C4-2B (cell line): ENCODE data around the gene CEP128.

Source experiments
- H3K27ac ChIP-seq: fragments of 450-650 bp; 2 replicates; pipeline ENCODE4 v1.5.1; 2017
- ZFX ChIP-seq: fragments of 450-650 bp; IDR thresholded peaks from 2 replicates; pipeline ENCODE4 v1.6.1; 2017
- TF ChIP-seq, protein P1 (sequence below): fragments of 450-650 bp; conservative IDR thresholded peaks from 2 replicates; pipeline ENCODE4 v1.5.1; 2017; ENCODE audit warnings: mild to moderate bottlenecking

Gene CEP128

DNA sequence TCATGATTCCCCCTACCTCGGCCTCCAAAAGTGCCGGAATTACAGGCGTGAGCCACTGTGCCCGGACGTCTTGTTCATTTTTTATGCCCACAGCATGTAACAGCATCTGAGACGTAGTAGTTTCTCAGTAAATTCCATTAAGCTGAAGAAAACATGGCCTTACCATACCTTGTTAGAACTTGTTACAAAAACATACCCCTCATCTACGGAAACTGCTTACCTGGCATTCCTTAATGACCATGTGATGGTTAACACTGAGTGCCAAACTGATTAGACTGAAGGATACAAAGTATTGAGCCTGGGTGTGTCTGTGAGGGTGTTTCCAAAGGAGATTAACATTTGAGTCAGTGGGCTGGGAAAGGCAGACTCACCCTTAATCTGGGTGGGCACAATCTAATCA is 186.8 kb downstream of the CEP128 start:
- no peak overlapping the region for H3K27ac ChIP-seq
- no peak for TF ChIP-seq ZFX
- TF ChIP-seq, protein P1, sequence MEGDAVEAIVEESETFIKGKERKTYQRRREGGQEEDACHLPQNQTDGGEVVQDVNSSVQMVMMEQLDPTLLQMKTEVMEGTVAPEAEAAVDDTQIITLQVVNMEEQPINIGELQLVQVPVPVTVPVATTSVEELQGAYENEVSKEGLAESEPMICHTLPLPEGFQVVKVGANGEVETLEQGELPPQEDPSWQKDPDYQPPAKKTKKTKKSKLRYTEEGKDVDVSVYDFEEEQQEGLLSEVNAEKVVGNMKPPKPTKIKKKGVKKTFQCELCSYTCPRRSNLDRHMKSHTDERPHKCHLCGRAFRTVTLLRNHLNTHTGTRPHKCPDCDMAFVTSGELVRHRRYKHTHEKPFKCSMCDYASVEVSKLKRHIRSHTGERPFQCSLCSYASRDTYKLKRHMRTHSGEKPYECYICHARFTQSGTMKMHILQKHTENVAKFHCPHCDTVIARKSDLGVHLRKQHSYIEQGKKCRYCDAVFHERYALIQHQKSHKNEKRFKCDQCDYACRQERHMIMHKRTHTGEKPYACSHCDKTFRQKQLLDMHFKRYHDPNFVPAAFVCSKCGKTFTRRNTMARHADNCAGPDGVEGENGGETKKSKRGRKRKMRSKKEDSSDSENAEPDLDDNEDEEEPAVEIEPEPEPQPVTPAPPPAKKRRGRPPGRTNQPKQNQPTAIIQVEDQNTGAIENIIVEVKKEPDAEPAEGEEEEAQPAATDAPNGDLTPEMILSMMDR: no peak

DNA sequence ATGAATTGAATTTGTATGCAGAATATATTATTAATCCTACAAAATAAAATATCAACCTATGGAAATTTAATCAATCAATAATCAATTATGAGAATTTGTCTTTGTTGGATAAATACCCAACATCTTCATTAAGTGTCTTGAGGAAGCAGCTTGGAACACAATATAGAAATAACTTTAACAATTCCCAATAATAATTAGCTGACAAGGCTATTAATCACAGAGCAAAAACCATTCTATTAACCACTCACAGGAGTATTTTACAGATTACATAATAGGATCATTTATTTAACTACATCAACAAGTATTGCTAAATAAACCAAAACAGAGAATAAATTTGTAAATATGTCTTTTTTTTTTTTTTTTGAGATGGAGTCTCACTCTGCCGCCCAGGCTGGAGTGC is 190.3 kb downstream of the CEP128 start:
- no peak overlapping the region for H3K27ac ChIP-seq
- TF ChIP-seq, protein P1: no peak
- no peak for TF ChIP-seq ZFX

DNA sequence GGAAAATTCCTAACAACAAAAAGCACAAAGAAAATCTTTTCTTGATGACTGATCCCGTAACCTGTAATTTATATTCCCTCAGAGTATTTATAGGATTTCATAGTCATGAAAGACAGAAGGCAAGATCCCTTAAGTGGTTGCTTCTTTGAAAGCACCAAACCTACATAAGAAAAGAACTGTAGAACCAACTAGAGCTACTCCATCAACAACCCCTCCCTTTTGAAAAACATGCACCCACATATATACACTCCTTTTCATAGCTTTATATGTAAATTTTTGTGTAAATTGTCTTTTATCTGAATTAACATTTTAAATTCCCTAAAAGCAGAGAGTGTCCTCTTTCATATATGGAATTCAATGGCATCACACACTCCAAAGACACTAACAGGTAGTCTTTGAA is 215.3 kb downstream of the CEP128 start:
- H3K27ac ChIP-seq: no peak overlapping the region
- TF ChIP-seq, protein P1: no peak
- TF ChIP-seq ZFX: no peak

DNA sequence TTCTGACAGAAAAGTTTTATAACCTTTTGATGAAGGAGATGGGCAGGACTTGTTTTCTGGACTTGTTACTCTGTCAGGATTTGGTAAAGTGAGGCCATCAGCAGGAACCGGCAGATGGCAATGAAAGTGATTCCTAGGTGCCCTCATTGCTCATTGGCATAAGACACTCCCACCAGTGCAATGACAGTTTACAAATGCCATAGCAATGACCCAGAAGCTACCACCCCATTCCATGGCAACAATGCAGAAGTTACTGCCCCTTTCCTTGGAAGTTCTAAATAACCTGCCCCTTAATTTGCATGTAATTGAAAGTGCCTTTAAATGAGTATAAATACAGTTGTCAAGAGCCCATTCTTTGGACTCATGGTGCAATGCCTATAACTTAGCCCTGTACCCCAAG is 222.6 kb downstream of the CEP128 start:
- H3K27ac ChIP-seq: no peak overlapping the region
- TF ChIP-seq, protein P1: no peak
- no peak for TF ChIP-seq ZFX

DNA sequence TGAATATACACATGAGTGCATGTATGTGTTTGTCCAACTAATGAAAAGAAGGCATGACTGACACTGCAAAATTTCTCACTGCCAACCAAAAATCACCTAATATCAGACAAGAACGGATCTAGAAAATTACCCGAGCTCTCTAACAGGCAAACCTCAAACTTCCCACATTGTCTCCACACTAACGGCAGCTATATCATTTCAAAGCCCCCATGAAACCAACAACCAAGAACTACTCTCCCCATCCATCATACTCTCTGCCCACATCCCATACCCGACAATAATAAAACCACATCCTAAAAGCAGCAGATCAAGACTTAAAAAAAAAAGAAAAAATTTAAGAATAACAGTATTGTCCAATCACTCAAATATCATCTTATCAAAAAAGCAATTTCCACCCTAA is 227.1 kb downstream of the CEP128 start:
- H3K27ac ChIP-seq: no peak overlapping the region
- no peak for TF ChIP-seq ZFX
- TF ChIP-seq, protein P1: no peak

DNA sequence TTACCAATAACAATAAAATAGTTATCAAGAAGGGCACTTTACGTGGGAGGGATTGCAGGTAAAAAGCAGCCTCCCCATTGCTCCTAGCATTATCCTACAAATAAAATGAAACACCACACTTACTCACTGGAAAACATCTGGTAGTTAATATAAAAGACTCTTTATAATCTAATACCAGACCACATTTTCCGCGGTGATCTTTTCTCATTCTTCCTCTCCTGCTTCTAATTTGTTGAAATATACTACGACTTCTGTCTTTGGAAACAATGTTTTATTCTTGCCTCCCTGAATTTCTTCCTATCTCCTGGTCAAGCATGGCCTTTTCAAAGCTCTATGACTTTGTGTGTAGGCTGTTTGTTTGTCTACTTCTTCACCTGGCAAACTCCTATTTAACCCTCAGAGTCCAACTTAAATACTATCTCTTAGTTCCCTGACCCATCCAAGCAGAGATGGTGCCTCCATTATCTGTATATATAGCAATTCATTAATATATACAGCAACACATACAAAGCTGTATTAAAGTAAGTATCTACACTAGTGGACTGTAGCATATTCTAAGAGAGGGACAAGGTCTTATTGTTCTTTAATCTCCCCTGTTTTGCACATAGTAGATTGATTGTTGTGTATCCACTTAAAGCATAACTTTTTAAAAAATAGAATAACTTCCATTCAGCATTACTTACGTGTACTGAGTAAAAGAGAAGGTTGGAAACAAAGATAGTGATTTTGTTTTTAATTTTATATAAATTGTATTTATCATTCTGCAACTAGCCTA is 228.3 kb downstream of the CEP128 start:
- no peak for TF ChIP-seq ZFX
- H3K27ac ChIP-seq: no peak overlapping the region

DNA sequence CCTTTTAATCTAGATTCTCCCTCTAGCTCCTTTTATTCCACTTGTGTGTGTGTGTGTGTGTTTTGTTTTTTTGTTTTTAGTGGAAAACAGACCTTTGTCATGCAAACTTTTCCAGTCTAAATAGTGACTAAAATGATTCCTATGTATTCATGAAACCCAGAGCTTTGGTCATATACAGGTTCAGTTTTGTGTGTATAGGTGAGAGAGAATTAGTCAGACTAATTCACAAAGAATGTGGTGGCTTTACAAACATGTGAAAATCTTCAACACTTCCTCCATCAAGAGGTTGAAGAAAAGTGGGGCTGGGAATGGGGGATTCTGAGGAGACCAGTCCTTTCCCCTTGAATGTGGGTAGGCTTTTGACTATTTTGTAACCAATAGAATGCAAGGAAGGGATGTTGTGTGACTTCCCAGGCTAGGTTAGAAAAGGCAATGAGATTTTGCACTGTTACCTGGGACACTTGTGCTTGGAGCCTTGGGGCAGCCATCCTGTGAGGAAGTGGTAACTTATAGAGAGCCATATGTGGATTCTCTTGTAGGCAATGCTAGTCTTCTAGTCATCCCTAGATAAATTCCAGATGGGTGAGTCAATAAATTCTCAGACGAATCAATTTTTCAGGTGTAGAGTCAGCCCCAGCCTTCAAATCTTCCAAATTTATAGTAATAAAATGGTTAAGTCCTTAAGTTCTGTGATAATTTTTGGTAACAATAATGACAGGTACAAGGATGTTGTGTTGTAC is 236.1 kb downstream of the CEP128 start:
- H3K27ac ChIP-seq: no peak overlapping the region

More for the DNA sequence above, 236.1 kb downstream of the CEP128 start:
- no peak for TF ChIP-seq ZFX
- TF ChIP-seq, protein P1: no peak
